Measurements from ENCODE around the gene KLK1.
"Not testable (repeated sequence)": the region's sequence is repeated elsewhere in the genome, so short reads cannot be mapped to it uniquely, and the experiment has no call there.

KLK1 gene

GRCh38 chr19:50812474-50812873 is 11.1 kb downstream of the KLK1 start:
- no peak for DNase-seq

GRCh38 chr19:50811622-50812238 is 11.9 kb downstream of the KLK1 start:
- DNase-seq = not testable (repeated sequence)

- DNase-seq = no peak
These were observed 14.7 kb downstream of the KLK1 start for GRCh38 chr19:50808856-50809255.

- DNase-seq = peak; percentile 97 to 98
These were observed 18.9 kb downstream of the KLK1 start for GRCh38 chr19:50804420-50805272.

GRCh38 chr19:50803633-50804419 is 19.8 kb downstream of the KLK1 start:
- peak; percentile 23 to 39 for DNase-seq

GRCh38 chr19:50801107-50801506 is 22.5 kb downstream of the KLK1 start:
- DNase-seq = no peak

GRCh38 chr19:50799547-50799851 is 24.1 kb downstream of the KLK1 start:
- DNase-seq = no peak

GRCh38 chr19:50798659-50799546 is 24.7 kb downstream of the KLK1 start:
- DNase-seq = no peak

- DNase-seq = no peak
These were observed 25.6 kb downstream of the KLK1 start for GRCh38 chr19:50797781-50798658.

GRCh38 chr19:50797429-50797780 is 26.2 kb downstream of the KLK1 start:
- DNase-seq = no peak

- no peak for DNase-seq
These were observed 26.8 kb downstream of the KLK1 start for GRCh38 chr19:50796634-50797428.

- DNase-seq = no peak
These were observed 27.4 kb downstream of the KLK1 start for GRCh38 chr19:50796128-50796633.

GRCh38 chr19:50795664-50796073 is 27.9 kb downstream of the KLK1 start:
- no peak for DNase-seq

GRCh38 chr19:50794876-50795663 is 28.5 kb downstream of the KLK1 start:
- DNase-seq = no peak

- DNase-seq = no peak
These were observed 29.3 kb downstream of the KLK1 start for GRCh38 chr19:50794074-50794875.

- DNase-seq = no peak
These were observed 30.0 kb downstream of the KLK1 start for GRCh38 chr19:50793558-50794065.

GRCh38 chr19:50792272-50793250 is 31.0 kb downstream of the KLK1 start:
- no peak for DNase-seq

Data from activated CD4-positive, alpha-beta T cell treated with anti-CD3 and anti-CD28 coated beads, Interleukin-2, amount 50 U/mL, for 4 hours (primary cell).